G401 (cell line): ENCODE results near the gene ACTA2. TPM values are rescaled to one million over a fixed set of nuclear protein-coding genes. Genes with fewer than 3 reads are reported as not detected.
A peak's percentile ranks its signal among the peaks of the same experiment; 100 is the strongest.

Experiments
- DNase-seq: peaks from one replicate; pipeline ENCODE4 v3.0.0-alpha.2; 2015; ENCODE audit warnings: low spot score
- in situ Hi-C: cut with HindIII; loops from 2 replicates; pipeline ENCODE4 v1.10.0; 2016; ENCODE audit warnings: low sequenced_read_pairs, mixed read lengths
- total RNA-seq: library from RNA; depleted of rRNA; stranded (reverse); fragments of >200 nt; shearing (Covaris generic); gene quantifications from 2 replicates; pipeline ENCODE4 v1.2.3, GENCODE V29; 2014

The ACTA2 gene
- total RNA-seq, 1 experiment from 2014 or later = 14.2 TPM

GRCh38 chr10:88928254-88928653, 24.3 kb downstream of the ACTA2 start:
- no peak for DNase-seq
- in situ Hi-C loops = no loop called here

DNA sequence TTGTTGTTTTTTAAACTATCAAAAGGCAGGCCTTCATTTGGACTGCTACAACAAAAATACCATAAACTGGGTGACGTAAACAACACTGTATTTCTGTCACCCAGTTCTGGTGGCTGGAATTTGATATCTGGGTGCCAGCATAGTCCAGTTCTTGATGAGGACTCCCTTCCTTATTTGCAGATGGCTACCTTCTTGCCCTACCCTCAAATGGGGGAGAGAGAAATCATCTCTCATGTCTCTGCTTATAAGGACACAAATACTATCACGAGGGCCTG, 25.2 kb downstream of the ACTA2 start:
- no peak for DNase-seq
- in situ Hi-C loops = no loop called here

DNA sequence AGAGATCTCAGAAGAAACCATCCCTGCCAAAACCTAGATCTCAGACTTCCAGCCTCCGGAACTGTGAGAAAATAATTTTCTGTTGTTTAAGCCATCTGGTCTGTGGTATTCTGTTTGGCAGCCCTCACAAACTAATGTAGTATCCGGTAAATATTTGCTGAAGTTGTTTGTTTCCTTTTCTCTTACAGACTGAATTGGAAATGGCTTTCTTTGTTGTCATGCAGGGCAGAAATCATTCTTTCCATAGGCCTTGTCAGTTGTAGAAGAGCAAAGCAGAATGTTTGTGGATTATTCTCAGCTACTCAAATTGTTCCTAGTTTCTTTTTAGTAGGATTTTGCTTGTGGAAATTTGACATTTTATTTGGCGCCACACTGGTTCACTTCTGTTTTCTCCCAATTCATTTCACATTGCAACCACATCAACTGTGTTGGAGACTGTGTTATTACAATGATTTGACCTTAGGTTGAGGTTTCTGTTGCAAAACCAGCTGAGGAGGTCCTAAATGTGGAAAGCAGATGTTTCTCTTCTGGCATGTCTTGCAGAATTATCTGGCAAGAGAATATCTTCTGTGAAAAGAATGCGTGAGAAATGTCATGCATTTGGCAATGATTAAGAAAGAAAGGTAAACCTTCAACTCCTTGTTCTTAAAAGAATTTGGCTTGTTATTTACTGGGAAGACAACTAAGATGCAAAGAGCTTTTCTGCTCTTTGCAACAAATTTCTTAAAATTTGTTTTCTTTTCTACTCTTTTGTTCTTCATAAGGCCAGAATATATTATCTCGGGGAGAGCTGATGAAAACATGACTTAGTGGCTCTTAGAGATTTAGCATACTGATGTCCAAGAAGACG, 25.8 kb downstream of the ACTA2 start:
- DNase-seq = peak; percentile 70
- in situ Hi-C loops = no loop called here

GRCh38 chr10:88923520-88923919, 29.1 kb downstream of the ACTA2 start:
- no peak for DNase-seq
- in situ Hi-C loops = no loop called here

GRCh38 chr10:88922041-88922440, 30.5 kb downstream of the ACTA2 start:
- in situ Hi-C loops = no loop called here
- no peak for DNase-seq

DNA sequence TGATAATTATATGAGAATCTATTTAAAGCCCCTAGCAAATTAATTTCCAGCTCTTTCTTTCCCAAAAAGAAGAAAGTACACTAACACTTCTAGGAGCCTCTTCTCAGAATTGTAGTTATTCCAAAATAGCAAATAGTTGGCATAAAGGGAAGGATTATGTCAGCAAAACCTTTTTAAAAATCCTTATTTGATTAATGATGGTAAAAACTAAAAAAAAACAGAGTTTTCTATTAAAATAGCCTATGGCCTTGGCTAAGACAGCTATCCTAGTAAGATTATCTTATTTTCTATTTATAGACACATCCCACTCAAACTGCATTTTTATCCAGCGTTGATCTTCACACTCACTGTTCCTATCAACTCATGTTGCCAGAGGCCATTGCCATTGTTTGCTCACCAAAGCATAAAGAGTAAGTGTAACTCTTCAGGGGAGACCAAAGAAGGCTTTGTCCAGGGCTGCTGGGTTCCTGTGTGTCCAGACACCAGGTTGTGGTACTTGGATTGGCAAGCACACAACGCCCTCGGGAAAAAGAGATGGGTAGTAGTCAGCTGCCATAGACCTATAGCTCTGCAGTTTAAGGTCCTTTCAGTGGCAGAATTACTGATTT, 31.5 kb downstream of the ACTA2 start:
- in situ Hi-C loops = no loop called here
- no peak for DNase-seq

GRCh38 chr10:88920198-88920597, 32.4 kb downstream of the ACTA2 start:
- no peak for DNase-seq
- in situ Hi-C loops = no loop called here

DNA sequence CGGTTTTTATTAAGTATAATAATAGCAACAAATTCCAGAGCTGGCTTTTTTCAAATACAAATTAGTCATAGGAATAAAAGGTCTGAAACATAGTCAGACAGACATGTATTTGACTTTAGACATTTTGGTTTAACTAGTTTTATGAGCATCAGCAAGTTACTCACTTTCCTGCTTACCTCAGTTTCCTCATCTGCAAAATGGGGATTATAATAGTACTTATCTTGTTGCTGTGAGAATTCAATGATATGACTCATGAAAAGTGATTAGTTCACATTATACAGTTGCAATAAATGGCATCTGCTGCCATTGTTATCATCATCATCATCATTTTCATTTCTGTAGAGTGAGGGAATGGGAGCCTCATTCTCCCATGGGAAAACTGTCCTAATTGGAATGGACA, 33.5 kb downstream of the ACTA2 start:
- in situ Hi-C loops = no loop called here
- no peak for DNase-seq

GRCh38 chr10:88918191-88918905, 34.2 kb downstream of the ACTA2 start:
- DNase-seq = no peak
- in situ Hi-C loops = no loop called here

DNA sequence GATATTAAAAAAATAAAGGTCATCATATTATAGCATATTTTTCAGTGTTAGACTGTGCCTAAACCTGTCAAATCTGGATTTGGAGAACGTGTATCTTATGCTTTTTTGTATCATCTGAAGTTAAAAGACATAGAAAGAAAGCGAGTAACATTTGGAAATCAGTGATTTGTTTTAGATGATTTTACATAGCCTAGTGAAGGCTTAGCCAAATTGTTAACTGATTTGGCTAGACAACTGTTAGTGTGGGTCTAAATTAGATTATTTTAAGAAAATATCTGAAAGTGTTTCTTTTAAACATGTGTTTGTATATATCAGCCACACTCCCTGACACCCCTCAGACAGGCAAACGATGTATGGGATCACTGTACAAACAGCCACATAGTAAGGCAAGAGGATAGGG, 35.6 kb downstream of the ACTA2 start:
- in situ Hi-C loops = no loop called here
- no peak for DNase-seq

GRCh38 chr10:88916231-88916630, 36.3 kb downstream of the ACTA2 start:
- no peak for DNase-seq
- in situ Hi-C loops = no loop called here

DNA sequence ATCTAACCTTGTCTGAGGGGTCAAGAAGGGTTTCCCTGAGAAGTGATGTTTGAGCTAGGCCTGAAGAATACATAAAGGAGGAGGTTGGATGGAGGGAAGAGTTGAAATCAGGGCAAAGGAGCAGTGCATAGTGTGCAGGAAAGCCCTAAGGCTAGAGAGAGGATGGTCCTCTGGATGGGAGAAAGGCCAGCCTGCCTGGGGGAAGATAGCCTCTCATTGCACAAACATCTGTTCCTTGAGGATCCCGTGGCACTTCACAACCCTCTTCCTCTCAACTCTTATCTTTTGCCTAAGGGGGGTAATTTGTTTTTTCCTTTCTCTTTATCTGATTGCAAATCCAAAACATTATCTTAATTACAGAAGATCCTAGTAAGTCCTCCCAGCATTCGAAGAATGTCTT, 36.8 kb downstream of the ACTA2 start:
- in situ Hi-C loops = no loop called here
- DNase-seq = no peak

- in situ Hi-C loops = no loop called here
- peak; percentile 87 for DNase-seq
Observed at GRCh38 chr10:88913788-88914187, 38.8 kb downstream of the ACTA2 start.

- DNase-seq = peak; percentile 44
- in situ Hi-C loops = no loop called here
Observed at GRCh38 chr10:88913127-88913526, 39.4 kb downstream of the ACTA2 start.

GRCh38 chr10:88911851-88912250, 40.7 kb downstream of the ACTA2 start:
- no peak for DNase-seq
- in situ Hi-C loops = no loop called here

- in situ Hi-C loops = no loop called here
- DNase-seq = peak; percentile 86
Observed at GRCh38 chr10:88911116-88911515, 41.5 kb downstream of the ACTA2 start.

- in situ Hi-C loops = no loop called here
- no peak for DNase-seq
Observed at GRCh38 chr10:88908194-88908593, 44.4 kb downstream of the ACTA2 start.

- no peak for DNase-seq
- in situ Hi-C loops = no loop called here
Observed at GRCh38 chr10:88906921-88907320, 45.7 kb downstream of the ACTA2 start.

DNA sequence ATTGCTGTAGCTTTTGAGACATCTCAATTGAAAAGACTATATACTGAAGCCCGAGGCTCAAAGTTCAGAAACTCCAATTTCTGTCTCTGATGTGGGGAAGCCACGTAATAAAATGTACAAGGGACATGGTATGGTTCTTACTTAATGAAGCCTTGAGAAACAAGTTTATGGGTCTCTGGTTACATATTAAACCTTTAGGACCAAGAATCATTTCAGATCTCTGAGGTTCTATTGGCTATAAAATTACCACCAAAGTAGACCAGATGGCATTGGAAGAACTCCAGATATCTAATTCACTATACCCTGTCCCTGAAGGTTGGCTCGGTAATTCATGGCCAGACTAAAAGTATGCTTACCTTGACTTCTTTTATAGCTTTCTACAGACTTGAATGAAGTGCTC, 48.9 kb downstream of the ACTA2 start:
- peak; percentile 64 for DNase-seq
- in situ Hi-C loops = no loop called here

DNA sequence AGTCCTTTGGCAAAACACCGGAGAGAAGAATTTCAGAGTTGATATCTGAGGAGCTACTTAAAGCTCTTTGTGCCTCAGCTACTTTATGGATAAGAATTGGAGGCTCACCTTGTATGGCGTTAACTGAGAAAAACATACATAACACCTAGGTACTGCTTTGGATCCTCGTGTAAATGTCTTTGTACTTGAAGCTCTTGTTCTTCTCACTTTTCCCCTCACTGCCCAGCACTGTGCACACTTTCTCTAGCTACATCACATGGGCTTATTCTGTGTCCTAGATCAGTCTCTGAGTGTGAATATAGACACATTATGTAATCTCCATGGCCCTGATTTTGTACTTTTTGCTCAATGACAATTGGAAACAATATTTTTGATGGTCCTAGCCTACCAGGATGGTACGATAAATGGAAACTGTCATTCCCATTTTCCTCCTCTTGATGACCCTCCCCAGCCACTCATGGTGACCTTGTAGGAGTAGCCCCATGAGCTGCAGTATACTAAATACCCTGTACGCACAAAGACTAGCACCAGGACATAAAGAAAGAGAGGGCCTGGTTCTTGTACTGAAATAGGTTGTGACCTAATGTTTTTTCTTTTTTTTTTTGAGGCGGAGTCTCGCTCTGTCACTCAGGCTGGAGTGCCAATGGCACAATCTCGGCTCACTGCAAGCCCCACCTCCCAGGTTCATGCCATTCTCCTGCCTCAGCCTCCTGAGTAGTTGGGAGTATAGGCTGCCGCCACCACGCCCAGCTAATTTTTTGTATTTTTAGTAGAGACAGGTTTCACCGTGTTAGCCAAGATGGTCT, 50.4 kb downstream of the ACTA2 start:
- in situ Hi-C loops = no loop called here

More for the DNA sequence above, 50.4 kb downstream of the ACTA2 start:
- no peak for DNase-seq
